ENCODE data around the gene MAMSTR.
A peak's percentile ranks its signal among the peaks of the same experiment; 100 is the strongest.

The MAMSTR gene

DNA sequence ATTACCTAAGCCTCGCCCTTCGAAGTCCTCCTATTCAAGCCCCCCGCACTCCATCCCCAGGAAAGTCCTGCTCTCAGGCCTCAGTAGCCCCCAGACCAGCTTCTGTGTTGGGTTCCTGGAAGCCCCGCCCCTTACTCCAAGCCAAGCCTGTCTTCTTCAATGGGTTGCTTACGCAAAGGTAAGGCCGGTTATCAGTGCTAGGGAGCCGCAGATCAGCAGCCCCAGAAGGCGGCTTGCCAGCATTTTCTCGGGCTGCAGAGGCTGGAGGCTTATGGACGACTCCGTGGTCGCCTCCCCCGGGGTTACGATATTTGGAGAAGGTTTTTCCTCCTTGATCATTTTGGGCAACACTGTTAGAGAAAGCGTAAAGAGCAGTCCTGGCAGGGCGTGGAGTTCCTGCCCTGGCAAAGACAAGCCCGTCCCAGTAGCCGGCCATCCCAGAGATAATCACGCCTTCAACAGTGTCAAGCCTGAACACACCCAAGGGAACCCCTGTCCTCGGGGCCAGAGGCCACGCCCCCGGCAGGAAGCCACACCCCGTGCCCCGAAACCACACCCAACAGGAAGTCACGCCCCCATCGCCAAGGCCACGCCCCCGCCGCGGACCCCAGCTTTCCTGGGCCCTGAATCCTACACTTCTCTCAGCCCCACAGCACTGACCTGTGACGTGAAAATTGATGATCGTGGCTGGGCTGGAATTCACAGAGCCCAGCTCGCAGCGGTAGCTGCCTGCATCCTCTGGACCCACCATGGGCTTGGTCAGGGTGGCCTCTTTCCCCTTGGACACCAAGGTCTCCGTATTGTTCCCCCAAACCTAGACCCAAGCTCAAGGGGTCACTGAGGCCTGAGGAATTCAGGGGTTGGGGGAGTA is 21.8 kb upstream of the MAMSTR start:
- DNase-seq (ENCODE audit: extremely low spot score): peak; percentile 74
- POLR2A ChIA-PET: interaction anchor here (1.1 kb wide), 1 partner anchor 21 kb away, joined by 5 read pairs; no protein-coding TSS in a partner anchor
- CTCF ChIA-PET: interaction anchor here (0.7 kb wide), 1 partner anchor 25 kb away, joined by 3 read pairs; no protein-coding TSS in a partner anchor
- no peak for TF ChIP-seq SP1 (IDR thresholded peaks at IDR 0.05)
- TF ChIP-seq NFRKB (IDR thresholded peaks at IDR 0.05): no peak
- no peak for TF ChIP-seq FOXK2 (IDR thresholded peaks at IDR 0.05)
- TF ChIP-seq LEF1 (IDR thresholded peaks at IDR 0.05; ENCODE audit: borderline replicate concordance): no peak
- TF ChIP-seq HDGF (IDR thresholded peaks at IDR 0.05; ENCODE audit: borderline replicate concordance): no peak
- TF ChIP-seq, protein P1, sequence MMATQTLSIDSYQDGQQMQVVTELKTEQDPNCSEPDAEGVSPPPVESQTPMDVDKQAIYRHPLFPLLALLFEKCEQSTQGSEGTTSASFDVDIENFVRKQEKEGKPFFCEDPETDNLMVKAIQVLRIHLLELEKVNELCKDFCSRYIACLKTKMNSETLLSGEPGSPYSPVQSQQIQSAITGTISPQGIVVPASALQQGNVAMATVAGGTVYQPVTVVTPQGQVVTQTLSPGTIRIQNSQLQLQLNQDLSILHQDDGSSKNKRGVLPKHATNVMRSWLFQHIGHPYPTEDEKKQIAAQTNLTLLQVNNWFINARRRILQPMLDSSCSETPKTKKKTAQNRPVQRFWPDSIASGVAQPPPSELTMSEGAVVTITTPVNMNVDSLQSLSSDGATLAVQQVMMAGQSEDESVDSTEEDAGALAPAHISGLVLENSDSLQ (IDR thresholded peaks at IDR 0.05): no peak

DNA sequence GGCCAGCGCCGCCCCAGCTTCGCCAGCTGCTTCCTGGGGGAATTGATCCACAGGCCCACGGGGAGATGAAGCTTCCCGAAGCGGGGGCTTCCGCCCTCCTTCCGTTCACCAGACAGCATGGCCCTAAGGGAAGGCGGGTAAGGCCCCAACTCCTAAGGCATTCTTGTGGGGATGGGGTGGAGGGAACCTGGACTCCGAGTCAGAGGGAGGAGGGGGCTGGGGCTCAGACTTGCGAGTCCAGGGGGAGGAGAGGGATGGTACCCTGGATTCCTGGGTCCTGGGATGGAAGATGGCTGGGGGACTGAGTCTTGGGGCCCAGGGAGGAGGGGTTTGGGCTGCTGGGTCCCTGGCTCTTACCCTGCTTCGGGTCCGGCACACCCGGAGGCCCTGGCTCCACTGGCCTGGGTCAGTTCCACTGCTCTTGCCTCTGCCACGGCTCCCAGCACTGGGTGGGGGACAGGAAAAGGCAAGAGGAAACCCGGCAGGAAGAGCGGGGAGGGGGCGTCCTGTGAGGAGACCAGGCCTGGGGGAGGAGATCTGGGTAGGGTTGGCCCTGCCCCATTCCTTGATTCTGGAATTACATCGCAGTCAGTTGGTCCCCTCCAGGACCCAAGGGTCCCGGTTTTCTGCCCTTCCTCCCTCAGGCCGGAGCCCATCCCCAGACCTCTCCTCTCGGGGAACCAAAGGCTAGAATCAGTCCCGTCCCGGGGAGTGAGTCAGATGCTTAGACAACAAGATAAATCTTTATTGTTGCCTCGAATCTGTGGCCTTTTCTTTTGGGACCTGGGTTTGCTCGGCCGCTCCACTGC is 20.8 kb upstream of the MAMSTR start, which contains the start of gene RASIP1:
RASIP1 (minus strand) TSS at position 447 of the 809 bp plus-strand sequence; CDS start at position 119, 328 bp downstream.
- CTCF ChIA-PET: interaction anchor here (0.6 kb wide), 1 partner anchor 52 kb away, joined by 3 read pairs; no protein-coding TSS in a partner anchor
- POLR2A ChIA-PET: interaction anchor here (1.1 to 2.2 kb wide), 2 partner anchors 15 to 24 kb away, joined by 3 to 13 read pairs; no protein-coding TSS in a partner anchor
- TF ChIP-seq FOXK2 (IDR thresholded peaks at IDR 0.05) (no peak), BHLHE40 (IDR thresholded peaks at IDR 0.05; ENCODE audit: borderline replicate concordance) (no peak), ARNT (IDR thresholded peaks at IDR 0.05) (no peak), L3MBTL2 (conservative IDR thresholded peaks at IDR 0.05) (no peak), ZNF384 (IDR thresholded peaks at IDR 0.05) (no peak), FOXM1 (IDR thresholded peaks at IDR 0.05; ENCODE audit: borderline replicate concordance) (no peak), FOXA1 (IDR thresholded peaks at IDR 0.05) (no peak)
- no peak for DNase-seq (ENCODE audit: extremely low spot score)

DNA sequence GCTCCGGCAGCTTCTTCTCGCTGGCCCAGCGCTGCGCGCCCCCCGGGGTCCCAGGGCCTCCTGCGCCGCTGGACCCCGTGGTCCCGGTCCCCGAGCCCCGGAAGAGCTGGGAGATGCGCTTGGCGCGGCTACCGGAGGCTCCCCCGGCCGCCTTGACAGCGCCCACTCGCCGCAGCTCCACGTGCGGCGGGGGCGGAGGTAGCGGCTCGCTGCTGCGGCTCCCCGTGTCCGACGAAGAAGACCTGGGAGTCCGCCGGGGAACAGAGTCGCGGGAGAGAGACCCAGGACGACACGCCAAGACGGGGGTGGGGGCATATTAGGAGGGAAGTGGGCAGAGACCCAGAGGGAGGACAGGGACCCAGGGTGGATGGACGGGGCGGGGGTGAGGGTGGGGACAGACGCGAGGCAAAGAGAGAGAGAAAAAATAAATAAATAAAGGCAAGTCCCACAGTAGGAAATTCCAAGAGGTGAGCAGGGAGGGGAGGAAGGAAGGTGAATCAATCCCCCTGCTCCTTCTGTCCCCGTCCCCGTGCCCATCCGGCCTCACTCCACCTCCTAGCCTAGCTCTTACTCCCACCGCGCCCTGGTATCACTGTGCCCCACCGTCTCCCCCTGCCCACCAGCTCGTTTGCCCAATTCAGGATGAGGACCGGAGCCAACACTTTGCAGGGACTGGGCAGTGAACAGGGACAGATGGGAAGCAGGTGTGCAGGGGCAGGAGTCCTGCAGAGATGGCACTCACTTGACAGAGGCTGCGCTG is 20.1 kb upstream of the MAMSTR start:
- DNase-seq (ENCODE audit: extremely low spot score): no peak
- ChIA-PET POLR2A (interaction anchor here (1.1 to 3.0 kb wide), 7 partner anchors 12 to 120 kb away, joined by 3 to 17 read pairs (median 4); partner anchors contain the start of genes CA11, MAMSTR, RPL18 and SPHK2), CTCF (interaction anchor here (0.5 to 1.4 kb wide), 4 partner anchors 48 to 1886 kb away, joined by 3 to 4 read pairs (median 4); no protein-coding TSS in a partner anchor)
- TF ChIP-seq HDGF (IDR thresholded peaks at IDR 0.05; ENCODE audit: borderline replicate concordance): 0 out of 2 replicates have a peak, but pooled peaks have one; percentile 35
- TF ChIP-seq TARDBP (IDR thresholded peaks at IDR 0.05): no peak
- no peak for TF ChIP-seq SP1 (IDR thresholded peaks at IDR 0.05)

DNA sequence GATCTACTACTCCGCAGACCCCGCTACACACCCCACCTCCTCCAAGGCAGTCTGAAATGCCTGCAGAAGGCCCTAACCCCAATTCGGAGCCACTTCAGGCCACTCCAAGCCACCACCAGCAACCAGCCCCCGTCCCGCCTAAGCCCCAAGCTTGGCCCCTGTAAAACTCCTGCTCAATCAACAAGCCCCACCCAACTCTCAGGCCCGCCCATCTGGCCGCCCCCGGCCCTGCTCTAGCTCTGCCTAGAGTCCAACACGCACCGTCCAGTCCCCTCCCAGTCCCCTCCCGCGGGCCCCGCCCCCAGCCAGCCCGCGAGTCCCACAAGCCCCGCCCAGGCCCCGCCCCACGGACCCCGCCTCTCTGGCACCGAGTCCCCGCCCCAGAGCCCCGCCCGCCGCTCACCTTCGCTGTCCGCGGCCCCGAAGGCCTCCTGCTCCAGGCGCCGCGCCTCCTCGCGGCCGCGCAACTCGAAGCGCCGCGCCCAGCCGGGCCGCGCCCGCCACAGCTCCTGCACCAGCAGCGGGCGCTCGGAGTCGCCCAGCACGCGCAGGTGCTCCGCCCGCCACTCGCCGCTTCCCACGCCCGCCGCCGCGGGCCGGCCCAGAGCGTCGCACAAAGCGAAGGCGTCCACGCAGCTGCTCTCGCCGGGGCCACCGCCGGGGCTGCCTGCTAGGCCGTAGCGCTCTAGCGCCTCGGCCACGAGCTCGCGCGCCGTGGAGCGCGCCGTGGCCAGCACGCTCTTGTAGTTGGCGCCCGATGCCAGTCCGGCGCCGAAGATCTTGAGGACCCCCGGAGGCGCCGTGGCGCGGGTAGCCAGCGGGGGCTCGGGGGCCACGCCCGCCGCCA is 19.3 kb upstream of the MAMSTR start:
- TF ChIP-seq ARNT (IDR thresholded peaks at IDR 0.05): 0 out of 2 replicates have a peak, but pooled peaks have one; percentile 35
- TF ChIP-seq, protein P1 (IDR thresholded peaks at IDR 0.05): no peak
- ChIA-PET POLR2A (interaction anchor here (0.5 to 3.0 kb wide), 16 partner anchors 8 to 120 kb away, joined by 3 to 17 read pairs (median 4); partner anchors contain the start of genes CA11, IZUMO1, MAMSTR and RPL18), CTCF (interaction anchor here (0.8 to 1.4 kb wide), 3 partner anchors 49 to 93 kb away, joined by 3 to 4 read pairs (median 4); partner anchors contain the start of gene CA11)
- peak; percentile 98 for DNase-seq (ENCODE audit: extremely low spot score)

DNA sequence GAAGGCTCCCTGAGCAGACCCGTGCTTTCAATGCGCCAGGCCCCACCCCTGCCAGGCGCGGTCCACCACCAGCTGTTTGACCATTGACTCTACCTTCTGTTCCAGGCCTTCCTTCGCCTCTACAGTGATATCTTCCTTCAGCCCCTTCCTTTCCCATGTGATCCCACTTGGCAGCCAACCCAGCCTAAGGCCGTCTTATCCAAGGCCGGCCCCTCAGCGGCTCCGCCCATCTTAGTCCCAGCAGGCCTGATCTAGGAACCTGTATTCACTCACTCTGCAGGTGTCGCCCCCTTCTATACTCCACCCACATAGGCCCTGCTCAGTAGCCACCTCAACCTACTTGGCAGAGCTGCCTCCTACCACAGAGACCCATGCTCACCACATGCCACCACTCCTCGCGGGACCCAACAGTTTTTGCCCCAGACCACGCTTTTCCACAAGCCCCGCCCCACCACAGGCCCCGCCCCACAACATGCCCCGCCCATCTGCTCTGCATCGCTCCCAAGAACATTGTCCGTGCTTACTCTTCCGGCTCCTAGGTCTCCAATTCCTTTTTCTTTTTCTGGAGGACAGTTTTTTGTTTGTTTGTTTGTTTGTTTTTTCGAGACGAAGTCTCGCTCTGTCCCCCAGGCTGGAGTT is 18.0 kb upstream of the MAMSTR start:
- ChIA-PET CTCF (interaction anchor here (0.6 kb wide), 1 partner anchor 13 kb away, joined by 3 read pairs; no protein-coding TSS in a partner anchor), POLR2A (interaction anchor here (3.0 kb wide), 1 partner anchor 17 kb away, joined by 17 read pairs; the partner anchor contains the start of gene MAMSTR)
- TF ChIP-seq CTBP1 (IDR thresholded peaks at IDR 0.05; ENCODE audit: borderline replicate concordance) (no peak), L3MBTL2 (conservative IDR thresholded peaks at IDR 0.05) (peak; percentile 86)
- peak; percentile 78 for DNase-seq (ENCODE audit: extremely low spot score)

All from HEK293T (cell line).